Loucy (cell line): ENCODE results near the gene SELENON.

Experiments used
- CTCF ChIP-seq: fragments of 200-600 bp; sonication (generic); conservative IDR thresholded peaks from 2 replicates; pipeline ENCODE4 v1.5.1; 2014; ENCODE audit warnings: mild to moderate bottlenecking, antibody characterized with exemption, low read length
- EZH2phosphoT487 ChIP-seq: fragments of 200-600 bp; IDR thresholded peaks from 2 replicates; pipeline ENCODE4 v1.6.1; 2018; ENCODE audit warnings: antibody characterized with exemption, mild to moderate bottlenecking, moderate library complexity, borderline replicate concordance

- TF ChIP-seq CTCF = no peak
- no peak for TF ChIP-seq EZH2phosphoT487
Measured at GRCh38 chr1:25802915-25803314, 2.9 kb downstream of the SELENON start.
